GM12878 (cell line): Measurements from ENCODE around the gene HIVEP3.

Experiments
- ATF3 ChIP-seq: IDR thresholded peaks from 2 replicates; pipeline ENCODE4 v1.6.1; 2011; ENCODE audit warnings: low read depth, mild to moderate bottlenecking, low read length, moderate library complexity, borderline replicate concordance; ENCODE audit errors: extremely low read depth
- POLR2AphosphoS5 ChIP-seq: IDR thresholded peaks from 2 replicates; pipeline ENCODE4 v1.6.1; 2011; ENCODE audit warnings: mild to moderate bottlenecking, low read length, inconsistent platforms
- REST ChIP-seq: IDR thresholded peaks from 2 replicates; pipeline ENCODE4 v1.6.1; 2012; ENCODE audit warnings: mild to moderate bottlenecking, low read depth, low read length
- SIX5 ChIP-seq: IDR thresholded peaks from 2 replicates; pipeline ENCODE4 v1.6.1; 2011; ENCODE audit warnings: mild to moderate bottlenecking, low read depth, low read length, moderate library complexity; ENCODE audit not compliant: severe bottlenecking
- TF ChIP-seq, protein P1 (sequence below): fragments of 450-650 bp; IDR thresholded peaks from 2 replicates; pipeline ENCODE4 v1.6.1; 2017; ENCODE audit warnings: antibody characterized with exemption, mild to moderate bottlenecking, moderate library complexity

GRCh38 chr1:41917835-41918449 is 780 bp downstream of the HIVEP3 start:
- TF ChIP-seq ATF3 (no peak), REST (no peak), POLR2AphosphoS5 (no peak), SIX5 (no peak)
- TF ChIP-seq, protein P1, sequence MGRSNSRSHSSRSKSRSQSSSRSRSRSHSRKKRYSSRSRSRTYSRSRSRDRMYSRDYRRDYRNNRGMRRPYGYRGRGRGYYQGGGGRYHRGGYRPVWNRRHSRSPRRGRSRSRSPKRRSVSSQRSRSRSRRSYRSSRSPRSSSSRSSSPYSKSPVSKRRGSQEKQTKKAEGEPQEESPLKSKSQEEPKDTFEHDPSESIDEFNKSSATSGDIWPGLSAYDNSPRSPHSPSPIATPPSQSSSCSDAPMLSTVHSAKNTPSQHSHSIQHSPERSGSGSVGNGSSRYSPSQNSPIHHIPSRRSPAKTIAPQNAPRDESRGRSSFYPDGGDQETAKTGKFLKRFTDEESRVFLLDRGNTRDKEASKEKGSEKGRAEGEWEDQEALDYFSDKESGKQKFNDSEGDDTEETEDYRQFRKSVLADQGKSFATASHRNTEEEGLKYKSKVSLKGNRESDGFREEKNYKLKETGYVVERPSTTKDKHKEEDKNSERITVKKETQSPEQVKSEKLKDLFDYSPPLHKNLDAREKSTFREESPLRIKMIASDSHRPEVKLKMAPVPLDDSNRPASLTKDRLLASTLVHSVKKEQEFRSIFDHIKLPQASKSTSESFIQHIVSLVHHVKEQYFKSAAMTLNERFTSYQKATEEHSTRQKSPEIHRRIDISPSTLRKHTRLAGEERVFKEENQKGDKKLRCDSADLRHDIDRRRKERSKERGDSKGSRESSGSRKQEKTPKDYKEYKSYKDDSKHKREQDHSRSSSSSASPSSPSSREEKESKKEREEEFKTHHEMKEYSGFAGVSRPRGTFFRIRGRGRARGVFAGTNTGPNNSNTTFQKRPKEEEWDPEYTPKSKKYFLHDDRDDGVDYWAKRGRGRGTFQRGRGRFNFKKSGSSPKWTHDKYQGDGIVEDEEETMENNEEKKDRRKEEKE = no peak
